HepG2 (cell line): ENCODE results near the gene SLC39A10. TPM values are rescaled to one million over a fixed set of nuclear protein-coding genes. Genes with fewer than 3 reads are reported as not detected.

Source experiments
- ATAC-seq: fragments of 200-7000 bp; cut with Tn5 transposase; 3 replicates; pipeline ENCODE4 v1.9.1; 2020; ENCODE audit warnings: mild to moderate bottlenecking, moderate library complexity
- BruUV-seq: library from RNA; stranded (reverse); fragments of 400-500 nt; replicated peaks from 2 replicates; lab custom pipeline; 2021; lab: Mats Ljungman, UMichigan
- CTCF ChIA-PET: fragments of 300-600 bp; formaldehyde crosslinking; extraction: SDS; loops from one replicate; lab custom pipeline; 2021; ENCODE audit warnings: low total read pairs, inconsistent platforms, low intra/inter-chr PET ratio; lab: Yijun Ruan, JAX
- POLR2A ChIA-PET: fragments of 350-600 bp; sonication (Branson Sonifier 250); formaldehyde crosslinking; loops from one replicate; lab custom pipeline; 2020; ENCODE audit warnings: antibody characterized with exemption, inconsistent platforms; lab: Yijun Ruan, JAX
- DNase-seq: peaks from one replicate; pipeline ENCODE4 v3.0.0-alpha.2; 2015; ENCODE audit warnings: low spot score
- FAIRE-seq: peaks from 3 replicates; lab custom pipeline; 2011; peaks lifted over from hg19 to GRCh38; lab: Jason Lieb, UNC
- H2AFZ ChIP-seq: one replicate; pipeline ENCODE4 v1.6.1; 2011; ENCODE audit warnings: low read length, inconsistent platforms
- H3K27ac ChIP-seq: fragments of 300-600 bp; 3 replicates; pipeline ENCODE4 v1.8.0; 2011; ENCODE audit warnings: mixed run types, mild to moderate bottlenecking, mixed read lengths, low read length, inconsistent platforms; ENCODE audit not compliant: insufficient read depth; ENCODE audit errors: extremely low read length
- H3K27me3 ChIP-seq, 2 experiments: fragments of 200-600 bp in 1 of 2; 2 replicates in 1 of 2; 3 replicates in 1 of 2; pipeline versions ENCODE4 v1.6.0 to v1.8.0; 2011; ENCODE audit warnings: low read length in 2 of 2, mild to moderate bottlenecking in 2 of 2, moderate library complexity in 2 of 2, inconsistent platforms in 1 of 2; ENCODE audit not compliant: insufficient read depth in 2 of 2, control insufficient read depth in 1 of 2
- H3K36me3 ChIP-seq, 2 experiments: fragments of 200-600 bp in 1 of 2; replicated peaks in 1 of 2; 2 replicates in 1 of 2; 3 replicates in 1 of 2; pipeline versions ENCODE4 v1.5.1 to v1.8.0; 2011; ENCODE audit warnings: low read length in 2 of 2, inconsistent platforms in 1 of 2; ENCODE audit not compliant: insufficient read depth in 2 of 2, control insufficient read depth in 1 of 2
- H3K4me1 ChIP-seq: 2 replicates; pipeline ENCODE4 v1.5.1; 2012; ENCODE audit warnings: low read length, inconsistent platforms; ENCODE audit not compliant: insufficient read depth
- H3K4me2 ChIP-seq: 2 replicates; pipeline ENCODE4 v1.6.0; 2011; ENCODE audit warnings: low read depth, low read length, inconsistent platforms
- H3K4me3 ChIP-seq, 3 experiments: fragments of 200-600 bp in 1 of 3; sonication (generic), shearing (Covaris generic) in 1 of 3; replicated peaks in 1 of 3; 2 replicates each; pipeline ENCODE4 v1.5.1; 2011 to 2016; ENCODE audit warnings: low read length in 3 of 3, inconsistent platforms in 2 of 3, low read depth in 2 of 3, mild to moderate bottlenecking in 2 of 3, control low read depth in 1 of 3, mixed read lengths in 1 of 3; ENCODE audit not compliant: insufficient read depth in 1 of 3
- H3K79me2 ChIP-seq: one replicate; pipeline ENCODE4 v1.6.1; 2011; ENCODE audit warnings: low read length, inconsistent platforms; ENCODE audit not compliant: insufficient read depth
- H3K9ac ChIP-seq: 2 replicates; pipeline ENCODE4 v1.6.0; 2011; ENCODE audit warnings: mild to moderate bottlenecking, low read depth, low read length, inconsistent platforms; ENCODE audit not compliant: insufficient read depth
- H3K9me3 ChIP-seq: 2 replicates; pipeline ENCODE4 v1.5.1; 2012; ENCODE audit warnings: mild to moderate bottlenecking, low read length
- H4K20me1 ChIP-seq: 2 replicates; pipeline ENCODE4 v1.6.0; 2011; ENCODE audit warnings: inconsistent platforms, mild to moderate bottlenecking, low read length, moderate library complexity; ENCODE audit not compliant: insufficient read depth
- FOXO1 ChIP-seq: sonication (generic); formaldehyde crosslinking; IDR thresholded peaks from 2 replicates; pipeline ENCODE4 v1.4.0; 2020; ENCODE audit warnings: missing genetic modification reagents
- HDAC2 ChIP-seq: sonication (generic); formaldehyde crosslinking; IDR thresholded peaks from 2 replicates; pipeline ENCODE4 v1.4.0; 2020; ENCODE audit warnings: missing genetic modification reagents
- KMT2B ChIP-seq: IDR thresholded peaks from 2 replicates; pipeline ENCODE4 v1.6.1; 2016; ENCODE audit warnings: missing genetic modification reagents, missing compliant biosample characterization
- MATR3 ChIP-seq: sonication (generic); formaldehyde crosslinking; IDR thresholded peaks from 2 replicates; pipeline ENCODE4 v1.4.0; 2020; ENCODE audit warnings: missing genetic modification reagents
- MBNL3 ChIP-seq: fragments of 250-450 bp; sonication (Bioruptor Pico); conservative IDR thresholded peaks from 2 replicates; pipeline ENCODE4 v1.8.0; 2022; ENCODE audit warnings: mild to moderate bottlenecking, inconsistent platforms
- POGZ ChIP-seq: sonication (generic); formaldehyde crosslinking; IDR thresholded peaks from 2 replicates; pipeline ENCODE4 v1.4.0; 2020; ENCODE audit warnings: mild to moderate bottlenecking, missing genetic modification reagents
- SAP130 ChIP-seq: IDR thresholded peaks from 2 replicates; pipeline ENCODE4 v1.6.1; 2016; ENCODE audit warnings: low read depth
- TBX2 ChIP-seq: sonication (generic); formaldehyde crosslinking; IDR thresholded peaks from 2 replicates; pipeline ENCODE4 v1.5.0; 2020; ENCODE audit warnings: missing genetic modification reagents, mild to moderate bottlenecking, borderline replicate concordance
- TBX3 ChIP-seq: fragments of 450-650 bp; IDR thresholded peaks from 2 replicates; pipeline ENCODE4 v1.6.1; 2017; ENCODE audit warnings: antibody characterized with exemption, mild to moderate bottlenecking, inconsistent platforms, borderline replicate concordance
- ZBTB3 ChIP-seq: sonication (generic); formaldehyde crosslinking; IDR thresholded peaks from 2 replicates; pipeline ENCODE4 v1.4.0; 2020; ENCODE audit warnings: low read depth, mild to moderate bottlenecking, moderate library complexity, missing genetic modification reagents, borderline replicate concordance
- ZNF275 ChIP-seq: sonication (generic); formaldehyde crosslinking; IDR thresholded peaks from 2 replicates; pipeline ENCODE4 v1.8.0; 2022; ENCODE audit warnings: missing genetic modification reagents, mild to moderate bottlenecking, inconsistent platforms, borderline replicate concordance
- ZNF317 ChIP-seq: sonication (generic); formaldehyde crosslinking; IDR thresholded peaks from 2 replicates; pipeline ENCODE4 v1.5.0; 2020; ENCODE audit warnings: mild to moderate bottlenecking, missing genetic modification reagents
- ZNF547 ChIP-seq: sonication (generic); formaldehyde crosslinking; IDR thresholded peaks from 2 replicates; pipeline ENCODE4 v1.5.1; 2020; ENCODE audit warnings: mild to moderate bottlenecking, missing genetic modification reagents
- ZNF605 ChIP-seq: sonication (generic); formaldehyde crosslinking; IDR thresholded peaks from 2 replicates; pipeline ENCODE4 v1.8.0; 2022; ENCODE audit warnings: mild to moderate bottlenecking, missing genetic modification reagents
- ZNF670 ChIP-seq: sonication (generic); formaldehyde crosslinking; IDR thresholded peaks from 2 replicates; pipeline ENCODE4 v1.8.0; 2022; ENCODE audit warnings: mild to moderate bottlenecking, missing genetic modification reagents, borderline replicate concordance
- ZNF839 ChIP-seq: sonication (generic); formaldehyde crosslinking; IDR thresholded peaks from 2 replicates; pipeline ENCODE4 v1.4.0; 2020; ENCODE audit warnings: missing genetic modification reagents, mild to moderate bottlenecking, borderline replicate concordance
- ZSCAN31 ChIP-seq: sonication (generic); formaldehyde crosslinking; IDR thresholded peaks from 2 replicates; pipeline ENCODE4 v1.5.0; 2020; ENCODE audit warnings: low read depth, mild to moderate bottlenecking, missing genetic modification reagents
- WGBS: methylation state at CpG from one replicate; pipeline ENCODE4 v1.1.6; 2017; ENCODE audit warnings: low lambda C conversion rate; 5-methylcytosine and 5-hydroxymethylcytosine counted together
- in situ Hi-C: cut with HindIII; loops from 2 replicates; pipeline ENCODE4 v1.10.0; 2017; ENCODE audit warnings: low pct_unique_long_range_greater_than_20kb; ENCODE audit not compliant: extremely low pct_ligation_motif_present
- intact Hi-C: fragments of 100-400 bp; cut with micrococcal nuclease; formaldehyde crosslinking; loops from one replicate; pipeline ENCODE4 v1.10.0; 2022; ENCODE audit not compliant: unreplicated experiment
- polyA plus RNA-seq, 8 experiments: library from polyadenylated mRNA; depleted of rRNA in 3 of 8; stranded (reverse) in 7 of 8; unstranded in 1 of 8; fragments of >200 nt; fragmentation: Illumina TruSeq in 4 of 8; extraction: Trizol in 4 of 8; gene quantifications; 2 replicates each; pipeline versions ENCODE4 v1.2.1 to v1.2.3, GENCODE V29; 2011 to 2016; ENCODE audit warnings: low read depth in 4 of 8, missing spikeins in 1 of 8, mixed read lengths in 1 of 8; ENCODE audit not compliant: insufficient read depth in 1 of 8
- total RNA-seq, 5 experiments: library from RNA; depleted of rRNA; stranded (reverse); fragments of >200 nt; fragmentation: Illumina TruSeq; extraction: Trizol; gene quantifications; 2 replicates each; pipeline ENCODE4 v1.2.3, GENCODE V29; 2016; ENCODE audit warnings: low read depth in 1 of 5
- TF ChIP-seq, protein P1 (sequence below): sonication (generic); formaldehyde crosslinking; IDR thresholded peaks from 2 replicates; pipeline ENCODE4 v1.5.1; 2020; ENCODE audit warnings: missing genetic modification reagents, mild to moderate bottlenecking, borderline replicate concordance
- TF ChIP-seq, protein P2 (sequence below): sonication (generic); formaldehyde crosslinking; IDR thresholded peaks from 2 replicates; pipeline ENCODE4 v1.5.1; 2020; ENCODE audit warnings: missing genetic modification reagents, mild to moderate bottlenecking, borderline replicate concordance

SLC39A10 gene
- total and polyA plus RNA-seq, 2 of the 13 experiments (the other 11 are each of a cell fraction or from before 2014, with no cell fraction given), result 13.2 to 21.0 TPM

DNA sequence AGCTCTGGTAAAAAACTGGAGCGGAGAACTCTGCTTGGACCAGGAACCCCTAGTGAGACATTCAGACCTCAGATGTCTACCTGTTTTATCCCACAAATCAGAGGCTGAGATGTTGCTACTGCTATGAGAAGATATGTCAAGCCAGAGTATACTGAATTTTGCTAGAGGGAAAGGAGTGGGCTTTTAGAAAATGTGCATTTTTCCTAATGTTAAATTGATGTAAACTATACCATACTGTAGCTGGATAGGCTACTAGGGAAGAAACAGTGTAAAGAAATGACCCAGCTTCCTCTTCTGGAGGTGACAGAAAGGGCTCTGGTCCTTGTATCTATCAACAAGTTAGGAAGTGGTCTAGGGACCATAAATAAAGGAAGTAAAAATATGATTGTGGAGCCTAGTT lies 65.0 kb downstream of the SLC39A10 start:
- DNase-seq (no peak), ATAC-seq (no peak), FAIRE-seq (no peak)
- intact Hi-C loops, result no loop called here
- POLR2A ChIA-PET, result no interaction called here
- Histone ChIP-seq H3K36me3 (peaks cover 1 to 6% of the 10 kb centered on the region in 2 experiments; a peak in 2 of 5 replicates), H2AFZ (no peak overlapping the region), H3K9ac (no peak overlapping the region), H3K27ac (no peak overlapping the region), H3K9me3 (no peaks in the 10 kb centered on the region), H3K79me2 (no peaks in the 10 kb centered on the region), H4K20me1 (no peaks in the 10 kb centered on the region), H3K4me1 (no peaks in the 10 kb centered on the region), H3K27me3 (no peaks in the 10 kb centered on the region), H3K4me3 (no peak overlapping the region), H3K4me2 (no peak overlapping the region)
- in situ Hi-C loops, result no loop called here
- WGBS, result 100% methylated on average over 1 of the region's 1 CpG
- no peak for TF ChIP-seq POGZ (CRISPR knock-in tag)
- no peak for TF ChIP-seq FOXO1 (CRISPR knock-in tag)
- no peak for TF ChIP-seq TBX3
- TF ChIP-seq, protein P1, sequence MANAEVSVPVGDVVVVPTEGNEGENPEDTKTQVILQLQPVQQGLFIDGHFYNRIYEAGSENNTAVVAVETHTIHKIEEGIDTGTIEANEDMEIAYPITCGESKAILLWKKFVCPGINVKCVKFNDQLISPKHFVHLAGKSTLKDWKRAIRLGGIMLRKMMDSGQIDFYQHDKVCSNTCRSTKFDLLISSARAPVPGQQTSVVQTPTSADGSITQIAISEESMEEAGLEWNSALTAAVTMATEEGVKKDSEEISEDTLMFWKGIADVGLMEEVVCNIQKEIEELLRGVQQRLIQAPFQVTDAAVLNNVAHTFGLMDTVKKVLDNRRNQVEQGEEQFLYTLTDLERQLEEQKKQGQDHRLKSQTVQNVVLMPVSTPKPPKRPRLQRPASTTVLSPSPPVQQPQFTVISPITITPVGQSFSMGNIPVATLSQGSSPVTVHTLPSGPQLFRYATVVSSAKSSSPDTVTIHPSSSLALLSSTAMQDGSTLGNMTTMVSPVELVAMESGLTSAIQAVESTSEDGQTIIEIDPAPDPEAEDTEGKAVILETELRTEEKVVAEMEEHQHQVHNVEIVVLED (CRISPR knock-in tag), result no peak
- TF ChIP-seq SAP130 (CRISPR knock-in tag), result no peak
- TF ChIP-seq TBX2 (CRISPR knock-in tag), result no peak
- no peak for TF ChIP-seq ZNF275
- TF ChIP-seq MATR3, result no peak
- no peak for TF ChIP-seq HDAC2 (CRISPR knock-in tag)
- no peak for TF ChIP-seq ZNF547 (CRISPR knock-in tag)
- no peak for TF ChIP-seq ZSCAN31
- TF ChIP-seq, protein P2, sequence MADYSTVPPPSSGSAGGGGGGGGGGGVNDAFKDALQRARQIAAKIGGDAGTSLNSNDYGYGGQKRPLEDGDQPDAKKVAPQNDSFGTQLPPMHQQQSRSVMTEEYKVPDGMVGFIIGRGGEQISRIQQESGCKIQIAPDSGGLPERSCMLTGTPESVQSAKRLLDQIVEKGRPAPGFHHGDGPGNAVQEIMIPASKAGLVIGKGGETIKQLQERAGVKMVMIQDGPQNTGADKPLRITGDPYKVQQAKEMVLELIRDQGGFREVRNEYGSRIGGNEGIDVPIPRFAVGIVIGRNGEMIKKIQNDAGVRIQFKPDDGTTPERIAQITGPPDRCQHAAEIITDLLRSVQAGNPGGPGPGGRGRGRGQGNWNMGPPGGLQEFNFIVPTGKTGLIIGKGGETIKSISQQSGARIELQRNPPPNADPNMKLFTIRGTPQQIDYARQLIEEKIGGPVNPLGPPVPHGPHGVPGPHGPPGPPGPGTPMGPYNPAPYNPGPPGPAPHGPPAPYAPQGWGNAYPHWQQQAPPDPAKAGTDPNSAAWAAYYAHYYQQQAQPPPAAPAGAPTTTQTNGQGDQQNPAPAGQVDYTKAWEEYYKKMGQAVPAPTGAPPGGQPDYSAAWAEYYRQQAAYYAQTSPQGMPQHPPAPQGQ, result no peak
- no peak for TF ChIP-seq ZBTB3 (CRISPR knock-in tag)
- no peak for TF ChIP-seq ZNF605 (CRISPR knock-in tag)
- TF ChIP-seq ZNF670, result no peak
- no peak for TF ChIP-seq KMT2B (CRISPR knock-in tag)
- no peak for TF ChIP-seq MBNL3 (CRISPR knock-in tag)
- TF ChIP-seq ZNF839, result no peak
- TF ChIP-seq ZNF317 (CRISPR knock-in tag), result no peak
- BruUV-seq, result no TSS peak
- CTCF ChIA-PET, result no interaction called here
